ENCODE results near the gene TPRN. TPM values are rescaled to one million over a fixed set of nuclear protein-coding genes. Genes with fewer than 3 reads are reported as not detected.
A peak's percentile ranks its signal among the peaks of the same experiment; 100 is the strongest.

TPRN gene
- total and polyA plus RNA-seq, 9 of the 15 experiments (the other 6 are each of a cell fraction or from before 2014, with no cell fraction given) = 0.31 to 31.9 (median 4.4) TPM

DNA sequence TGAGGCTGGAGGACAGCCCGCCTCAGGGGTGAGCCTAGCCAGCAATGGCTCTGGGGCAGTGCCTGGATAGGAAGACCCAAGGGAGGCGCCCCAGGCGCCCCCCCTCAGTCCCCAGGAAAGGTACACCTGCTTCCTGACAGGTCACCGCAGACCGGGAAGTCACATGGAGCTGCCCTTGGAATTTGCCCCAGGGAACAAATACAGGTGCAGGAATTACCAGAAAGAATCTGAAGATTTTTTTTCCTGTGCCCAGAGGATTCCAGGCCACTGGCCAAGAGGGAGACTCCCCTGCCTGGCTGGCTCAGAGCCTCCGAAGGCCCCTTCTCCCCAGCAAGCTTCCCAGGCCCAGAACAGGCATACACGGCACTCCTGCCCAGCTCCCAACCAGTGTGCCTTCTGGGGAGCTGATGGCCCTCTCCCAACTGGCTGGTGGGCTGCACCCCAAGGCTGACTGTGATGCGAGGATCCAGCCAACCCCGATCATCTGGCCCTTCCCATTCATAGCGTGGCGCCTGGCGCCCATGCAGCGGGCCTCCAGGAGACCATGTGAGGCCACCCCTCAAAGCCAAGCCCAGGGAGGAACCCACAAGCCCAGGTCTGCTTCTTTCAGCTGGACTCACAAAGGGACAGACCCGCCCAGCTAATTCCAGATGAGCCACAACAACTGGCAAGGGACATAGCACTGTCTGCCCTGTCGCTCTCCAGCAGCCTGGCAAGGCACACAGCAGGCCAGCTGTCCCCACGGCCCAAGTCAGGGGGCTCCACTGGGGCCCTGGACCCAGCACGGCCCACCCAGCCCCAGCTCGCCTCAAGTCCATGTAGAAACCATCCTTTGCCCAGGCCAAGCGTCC, 2.3 kb downstream of the TPRN start:
- in situ Hi-C loops (cut with MboI) = no loop called here
- Histone ChIP-seq H3K9me1 (ENCODE audit: control insufficient read depth, insufficient read depth, low read length) (no peaks in the 10 kb centered on the region), H3K9ac (ENCODE audit: insufficient read depth in 1 of 2, low read depth in 2 of 2, low read length in 2 of 2) (peak overlapping the region in 1 of 2 experiments; percentile 89; a peak in 2 of 4 replicates), H3K27me3 (ENCODE audit: control insufficient read depth in 2 of 2, insufficient read depth in 2 of 2, low read length in 2 of 2) (no peaks in the 10 kb centered on the region), H2AFZ (ENCODE audit: low read depth, low read length) (no peak overlapping the region), H3K4me3 (peak overlapping the region; percentile 37; the same call in 1 of the 2 replicates), H3K4me2 (ENCODE audit: insufficient read depth, low read length) (peak overlapping the region; percentile 44; the same call in 1 of the 2 replicates), H3K4me1 (replicated peaks in 1 of 2; ENCODE audit: control insufficient read depth in 2 of 2, insufficient read depth in 2 of 2, low read length in 2 of 2) (peaks cover 22 to 91% of the 10 kb centered on the region in 2 experiments), H4K20me1 (replicated peaks; ENCODE audit: control insufficient read depth, insufficient read depth, low read length) (peaks cover 5% of the 10 kb centered on the region), H3K79me2 (ENCODE audit: control insufficient read depth, insufficient read depth, low read length) (peaks cover 61% of the 10 kb centered on the region), H3K9me3 (replicated peaks; ENCODE audit: control insufficient read depth, insufficient read depth, low read depth, low read length) (no peaks in the 10 kb centered on the region), H3K27ac (ENCODE audit: extremely low read depth, low read depth, low read length) (no peak overlapping the region), H3K36me3 (ENCODE audit: control insufficient read depth, insufficient read depth, low read length) (peaks cover 8% of the 10 kb centered on the region; the same call in 2 of the 3 replicates)
- DNase-seq (ENCODE audit: extremely low read depth in 1 of 4, low spot score in 3 of 4) (no peak), FAIRE-seq (no peak), ATAC-seq (no peak)
- intact Hi-C loops (cut with micrococcal nuclease) = no loop called here
- ChIA-PET CTCF (ENCODE audit: low intra/inter-chr PET ratio) (no interaction called here), POLR2A (interaction anchor here (0.6 to 3.2 kb wide), 5 partner anchors 9 to 393 kb away, joined by 3 to 26 read pairs (median 4); partner anchors contain the start of genes ANAPC2, NELFB and SSNA1)
- WGBS (ENCODE audit: insufficient coverage, low coverage, missing lambda C conversion rate) = 75% methylated on average over 15 of the region's 19 CpGs
- TF ChIP-seq MAX (CRISPR knock-in tag; IDR thresholded peaks at IDR 0.05) (peak; percentile 38; the same call in 1 of the 2 replicates), ZBTB7A (IDR thresholded peaks at IDR 0.05; ENCODE audit: borderline replicate concordance, control insufficient read depth, low read depth, low read length) (peak; percentile 22; the same call in 1 of the 2 replicates), CBFB (CRISPR knock-in tag; IDR thresholded peaks at IDR 0.05) (0 out of 2 replicates have a peak, but pooled peaks have one; percentile 24), NUFIP1 (IDR thresholded peaks at IDR 0.05; ENCODE audit: partially characterized antibody) (no peak), SIN3A (IDR thresholded peaks at IDR 0.05; ENCODE audit: borderline replicate concordance in 2 of 2, control insufficient read depth in 1 of 2, low read depth in 2 of 2, low read length in 2 of 2) (0 out of 4 replicates have a peak, but pooled peaks of 1 of the 2 experiments have one; percentile 18), UBTF (IDR thresholded peaks at IDR 0.05; ENCODE audit: borderline replicate concordance in 1 of 2, low read depth in 2 of 2, low read length in 2 of 2) (0 out of 4 replicates have a peak, but pooled peaks of 1 of the 2 experiments have one; percentile 8), ZBTB33 (CRISPR knock-in tag; IDR thresholded peaks at IDR 0.05) (peak; percentile 91), MED1 (CRISPR knock-in tag; IDR thresholded peaks at IDR 0.05; ENCODE audit: borderline replicate concordance) (no peak), MAFF (IDR thresholded peaks at IDR 0.05; ENCODE audit: low read length) (no peak)
- no TSS peak for BruUV-seq (replicated peaks)
